GM12864 (cell line): ENCODE measurements around the gene HS6ST3.

Experiments used
- DNase-seq: peaks from one replicate; pipeline ENCODE4 v3.0.0-alpha.2; 2011; ENCODE audit warnings: low read depth
- H3K4me3 ChIP-seq: 2 replicates; pipeline ENCODE4 v1.5.1; 2011; ENCODE audit warnings: mild to moderate bottlenecking, low read depth, low read length, control low read depth
- CTCF ChIP-seq: IDR thresholded peaks from 2 replicates; pipeline ENCODE4 v1.5.1; 2011; ENCODE audit warnings: low read depth, mild to moderate bottlenecking, moderate library complexity, low read length, control low read depth, inconsistent platforms; ENCODE audit errors: missing control alignments

Gene HS6ST3

GRCh38 chr13:96199315-96199714 lies 109.4 kb downstream of the HS6ST3 start:
- TF ChIP-seq CTCF = no peak
- DNase-seq = no peak
- no peak overlapping the region for H3K4me3 ChIP-seq

GRCh38 chr13:96200810-96201209 lies 110.9 kb downstream of the HS6ST3 start:
- TF ChIP-seq CTCF = no peak
- no peak overlapping the region for H3K4me3 ChIP-seq
- no peak for DNase-seq

- H3K4me3 ChIP-seq = no peak overlapping the region
- no peak for DNase-seq
- TF ChIP-seq CTCF = no peak
Measured at GRCh38 chr13:96202315-96202714, 112.4 kb downstream of the HS6ST3 start.

GRCh38 chr13:96203471-96203870 lies 113.6 kb downstream of the HS6ST3 start:
- no peak for DNase-seq
- no peak for TF ChIP-seq CTCF
- H3K4me3 ChIP-seq = no peak overlapping the region

GRCh38 chr13:96214824-96215445 lies 125.0 kb downstream of the HS6ST3 start:
- no peak overlapping the region for H3K4me3 ChIP-seq
- DNase-seq = no peak
- no peak for TF ChIP-seq CTCF

- no peak for TF ChIP-seq CTCF
Measured at GRCh38 chr13:96216543-96216942, 126.6 kb downstream of the HS6ST3 start.

GRCh38 chr13:96218475-96218874 lies 128.6 kb downstream of the HS6ST3 start:
- no peak for DNase-seq
- no peak for TF ChIP-seq CTCF
- H3K4me3 ChIP-seq = no peak overlapping the region

More at GRCh38 chr13:96216543-96216942, 126.6 kb downstream of the HS6ST3 start:
- DNase-seq = no peak
- no peak overlapping the region for H3K4me3 ChIP-seq
